Ramos (cell line): Measurements from ENCODE around the gene ALDH4A1.

Experiments used
- in situ Hi-C: fragments of 300-500 bp; cut with MboI; formaldehyde crosslinking; loops from one replicate; pipeline ENCODE4 v1.14.3; 2022; ENCODE audit warnings: low sequenced_read_pairs; ENCODE audit not compliant: unreplicated experiment

The ALDH4A1 gene

GRCh38 chr1:18924221-18924691 is 21.9 kb upstream of the ALDH4A1 start:
- in situ Hi-C loops, result no loop called here

GRCh38 chr1:18923756-18924211 is 21.4 kb upstream of the ALDH4A1 start:
- in situ Hi-C loops, result no loop called here

GRCh38 chr1:18922848-18923755 is 20.7 kb upstream of the ALDH4A1 start:
- in situ Hi-C loops, result no loop called here

GRCh38 chr1:18922319-18922726 is 20.0 kb upstream of the ALDH4A1 start:
- in situ Hi-C loops, result no loop called here

- in situ Hi-C loops, result no loop called here
Observed at GRCh38 chr1:18921516-18922251, 19.3 kb upstream of the ALDH4A1 start.

GRCh38 chr1:18920931-18921330 is 18.6 kb upstream of the ALDH4A1 start:
- in situ Hi-C loops, result no loop called here

GRCh38 chr1:18919956-18920355 is 17.6 kb upstream of the ALDH4A1 start:
- in situ Hi-C loops, result no loop called here

- in situ Hi-C loops, result no loop called here
Observed at GRCh38 chr1:18919197-18919905, 17.0 kb upstream of the ALDH4A1 start.

GRCh38 chr1:18918417-18918816 is 16.1 kb upstream of the ALDH4A1 start:
- in situ Hi-C loops, result no loop called here

- in situ Hi-C loops, result no loop called here
Observed at GRCh38 chr1:18917071-18917799, 14.9 kb upstream of the ALDH4A1 start.

- in situ Hi-C loops, result no loop called here
Observed at GRCh38 chr1:18915341-18915740, 13.0 kb upstream of the ALDH4A1 start.

GRCh38 chr1:18913065-18913835 is 10.9 kb upstream of the ALDH4A1 start:
- in situ Hi-C loops, result no loop called here

- in situ Hi-C loops, result no loop called here
Observed at GRCh38 chr1:18912550-18912949, 10.2 kb upstream of the ALDH4A1 start.

GRCh38 chr1:18908911-18909771 is 6.8 kb upstream of the ALDH4A1 start:
- in situ Hi-C loops, result loop anchor here (10.0 kb wide), 2 partner anchors 336 to 746 kb away; no protein-coding TSS in a partner anchor

- in situ Hi-C loops, result loop anchor here (10.0 kb wide), 2 partner anchors 337 to 747 kb away; no protein-coding TSS in a partner anchor
Observed at GRCh38 chr1:18907917-18908845, 5.8 kb upstream of the ALDH4A1 start.

GRCh38 chr1:18907021-18907916 is 4.9 kb upstream of the ALDH4A1 start:
- in situ Hi-C loops, result loop anchor here (10.0 kb wide), 2 partner anchors 338 to 748 kb away; no protein-coding TSS in a partner anchor
